BJ (cell line): ENCODE measurements around the gene SLC23A2. TPM values are rescaled to one million over a fixed set of nuclear protein-coding genes. Genes with fewer than 3 reads are reported as not detected.

Source experiments
- CTCF ChIA-PET: fragments of 350-600 bp; formaldehyde crosslinking; extraction: SDS; loops from one replicate; lab custom pipeline; 2021; ENCODE audit warnings: antibody characterized with exemption, inconsistent platforms; lab: Yijun Ruan, JAX
- POLR2A ChIA-PET: fragments of 300-600 bp; sonication (Branson Sonifier 250); formaldehyde crosslinking; extraction: SDS; loops from one replicate; lab custom pipeline; 2021; ENCODE audit warnings: antibody characterized with exemption; lab: Charles Lee
- DNase-seq: peaks from one replicate; pipeline ENCODE4 v3.0.0-alpha.2; 2011; ENCODE audit warnings: low read depth
- H3K27me3 ChIP-seq: 2 replicates; pipeline ENCODE4 v1.6.0; 2011; ENCODE audit warnings: low read length; ENCODE audit not compliant: control insufficient read depth, insufficient read depth
- H3K36me3 ChIP-seq: 2 replicates; pipeline ENCODE4 v1.5.1; 2011; ENCODE audit warnings: low read length; ENCODE audit not compliant: control insufficient read depth, insufficient read depth
- H3K4me3 ChIP-seq: 2 replicates; pipeline ENCODE4 v1.5.1; 2011; ENCODE audit warnings: low read depth, mild to moderate bottlenecking, control low read depth, low read length
- polyA plus RNA-seq: library from polyadenylated mRNA; depleted of rRNA; stranded (reverse); fragments of >200 nt; gene quantifications from 2 replicates; pipeline ENCODE4 v1.2.3, GENCODE V29; 2011
- TF ChIP-seq, protein P1 (sequence below): IDR thresholded peaks from 2 replicates; pipeline ENCODE4 v1.5.1; 2011; ENCODE audit warnings: low read depth, mild to moderate bottlenecking, control low read depth, inconsistent platforms, low read length, moderate library complexity; ENCODE audit not compliant: insufficient read depth

Gene SLC23A2
- polyA plus RNA-seq, 1 experiment, result 11.2 TPM

DNA sequence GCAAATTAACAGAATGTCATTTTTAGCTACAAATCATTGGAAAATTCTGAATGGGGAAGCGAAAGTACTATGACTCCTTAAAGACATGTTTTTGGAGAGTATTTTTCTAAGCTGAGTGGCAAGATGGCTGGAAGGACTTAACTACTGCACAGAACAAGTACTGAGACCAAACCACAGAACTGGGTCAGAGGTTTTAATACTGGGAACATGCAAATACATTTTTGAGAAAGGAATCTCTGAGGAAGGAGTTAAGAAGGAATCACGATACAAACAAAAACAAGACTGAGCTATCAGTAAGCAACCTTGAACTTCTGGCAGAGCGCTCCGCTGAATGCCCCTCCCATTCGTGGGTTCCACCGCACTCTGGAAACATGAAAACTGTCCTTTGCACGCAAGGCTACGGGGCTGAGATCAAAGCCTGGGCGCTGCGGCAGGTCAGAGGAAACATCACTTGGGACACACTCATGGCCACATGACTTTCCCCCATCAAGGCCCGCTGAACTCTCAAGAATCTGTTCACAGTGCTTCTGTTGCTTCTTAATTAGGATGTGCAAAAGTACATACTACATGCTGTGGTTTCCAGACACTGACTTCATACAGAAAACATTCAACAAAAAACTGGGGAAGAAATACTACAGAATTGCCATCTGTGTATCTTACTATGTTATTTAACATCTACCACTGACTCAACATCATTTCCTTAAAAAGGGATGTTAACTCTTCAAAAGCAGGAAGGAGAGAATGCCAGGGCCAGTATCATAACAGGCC lies 27.8 kb downstream of the SLC23A2 start:
- ChIA-PET POLR2A (no interaction called here), CTCF (interaction anchor here (0.5 to 1.1 kb wide), 4 partner anchors 9 to 253 kb away, joined by 3 to 5 read pairs (median 4); no protein-coding TSS in a partner anchor)
- H3K36me3 ChIP-seq, result no peaks in the 10 kb centered on the region
- H3K4me3 ChIP-seq, result peak overlapping the region; percentile 21
- DNase-seq, result peak; percentile 45
- H3K27me3 ChIP-seq, result no peaks in the 10 kb centered on the region
- TF ChIP-seq, protein P1, sequence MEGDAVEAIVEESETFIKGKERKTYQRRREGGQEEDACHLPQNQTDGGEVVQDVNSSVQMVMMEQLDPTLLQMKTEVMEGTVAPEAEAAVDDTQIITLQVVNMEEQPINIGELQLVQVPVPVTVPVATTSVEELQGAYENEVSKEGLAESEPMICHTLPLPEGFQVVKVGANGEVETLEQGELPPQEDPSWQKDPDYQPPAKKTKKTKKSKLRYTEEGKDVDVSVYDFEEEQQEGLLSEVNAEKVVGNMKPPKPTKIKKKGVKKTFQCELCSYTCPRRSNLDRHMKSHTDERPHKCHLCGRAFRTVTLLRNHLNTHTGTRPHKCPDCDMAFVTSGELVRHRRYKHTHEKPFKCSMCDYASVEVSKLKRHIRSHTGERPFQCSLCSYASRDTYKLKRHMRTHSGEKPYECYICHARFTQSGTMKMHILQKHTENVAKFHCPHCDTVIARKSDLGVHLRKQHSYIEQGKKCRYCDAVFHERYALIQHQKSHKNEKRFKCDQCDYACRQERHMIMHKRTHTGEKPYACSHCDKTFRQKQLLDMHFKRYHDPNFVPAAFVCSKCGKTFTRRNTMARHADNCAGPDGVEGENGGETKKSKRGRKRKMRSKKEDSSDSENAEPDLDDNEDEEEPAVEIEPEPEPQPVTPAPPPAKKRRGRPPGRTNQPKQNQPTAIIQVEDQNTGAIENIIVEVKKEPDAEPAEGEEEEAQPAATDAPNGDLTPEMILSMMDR, result no peak

DNA sequence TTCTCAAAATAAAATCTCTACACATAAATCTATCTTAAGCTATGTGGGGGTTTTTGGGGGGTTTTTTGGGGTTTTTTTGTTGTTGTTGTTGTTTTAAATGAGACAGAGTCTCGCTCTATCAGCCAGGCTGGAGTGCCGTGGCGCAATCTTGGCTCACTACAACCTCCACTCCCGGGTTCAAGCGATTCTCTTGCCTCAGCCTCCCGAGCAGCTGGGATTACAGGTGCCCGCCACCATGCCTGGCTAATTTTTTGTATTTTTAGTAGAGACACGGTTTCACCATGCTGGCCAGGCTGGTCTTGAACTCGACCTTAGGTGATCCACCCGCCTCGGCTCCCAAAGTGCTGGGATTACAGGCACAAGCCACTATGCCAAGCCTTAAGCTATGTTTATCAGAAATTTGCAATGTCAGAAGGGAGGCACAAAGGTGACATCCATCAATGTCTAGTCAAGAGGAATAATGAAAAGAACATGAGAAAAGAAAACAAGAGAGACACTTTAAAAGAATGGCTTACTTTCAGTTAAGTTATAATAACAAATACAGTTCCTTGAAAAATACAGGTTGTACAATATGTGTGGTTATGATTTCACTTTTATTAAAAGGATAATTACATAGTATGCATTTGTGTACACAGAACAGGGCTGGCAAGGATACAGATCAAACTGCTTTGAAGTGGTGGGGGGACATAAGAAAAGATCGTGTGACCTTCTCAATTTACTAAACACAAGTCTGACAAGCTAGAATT lies 28.6 kb downstream of the SLC23A2 start:
- no peaks in the 10 kb centered on the region for H3K36me3 ChIP-seq
- H3K27me3 ChIP-seq, result no peaks in the 10 kb centered on the region
- DNase-seq, result no peak
- CTCF ChIA-PET, result interaction anchor here (0.5 to 1.1 kb wide), 3 partner anchors 9 to 252 kb away, joined by 3 to 5 read pairs (median 5); no protein-coding TSS in a partner anchor
- no peak overlapping the region for H3K4me3 ChIP-seq
- TF ChIP-seq, protein P1, result no peak
- POLR2A ChIA-PET, result no interaction called here

DNA sequence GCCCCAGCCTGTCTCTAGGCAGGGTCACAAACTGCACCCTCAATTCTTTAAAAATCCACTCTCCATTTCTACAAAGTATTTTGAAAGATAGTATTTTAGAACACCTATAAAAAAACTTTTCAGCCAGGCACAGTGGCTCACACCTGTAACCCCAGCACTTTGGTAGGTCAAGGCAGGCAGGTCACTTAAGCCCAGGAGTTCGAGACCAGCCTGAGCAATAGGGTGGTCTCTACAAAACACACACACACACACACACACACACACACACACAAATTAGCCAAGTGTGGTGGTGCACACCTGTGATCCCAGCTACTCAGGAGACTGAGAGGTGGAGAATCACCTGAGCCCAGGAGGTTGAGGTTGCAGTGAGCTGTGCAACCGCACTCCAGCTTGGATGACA lies 30.2 kb downstream of the SLC23A2 start:
- no peaks in the 10 kb centered on the region for H3K27me3 ChIP-seq
- DNase-seq, result no peak
- H3K36me3 ChIP-seq, result no peaks in the 10 kb centered on the region
- TF ChIP-seq, protein P1, result no peak
- CTCF ChIA-PET, result no interaction called here
- H3K4me3 ChIP-seq, result no peak overlapping the region
- POLR2A ChIA-PET, result no interaction called here

DNA sequence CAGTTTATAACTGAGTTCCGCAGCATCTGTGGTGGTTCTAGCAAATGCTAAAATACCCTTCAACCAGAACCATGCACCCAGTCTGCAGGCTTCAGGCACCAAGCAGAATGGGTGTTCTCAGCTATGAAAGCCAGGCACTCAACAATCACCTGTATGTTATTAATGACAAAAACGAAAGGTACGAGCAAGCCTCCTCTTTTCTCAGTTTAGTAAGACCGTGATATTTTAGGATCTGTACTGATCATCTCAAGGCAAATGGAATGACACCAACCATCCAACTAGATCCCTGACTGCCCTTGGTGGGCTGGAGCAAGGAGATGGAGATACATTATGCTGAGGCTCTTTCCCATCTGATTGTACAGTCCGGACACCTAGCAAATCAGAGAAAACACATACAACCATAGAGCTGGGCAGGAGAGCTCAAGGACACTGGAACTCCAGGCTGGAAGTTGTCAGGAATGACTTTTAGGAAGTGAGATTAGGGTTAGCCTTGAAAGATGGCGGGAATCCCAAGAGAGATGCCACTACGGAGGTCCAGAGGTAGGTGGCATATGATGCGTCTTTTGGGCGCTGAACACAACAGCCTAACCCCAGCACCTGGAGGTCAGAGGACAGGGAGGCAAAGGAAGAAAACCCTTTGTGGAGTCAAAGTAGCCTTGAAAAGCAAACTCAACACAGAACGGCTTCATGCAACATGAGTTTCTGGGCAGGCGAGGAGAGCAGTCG lies 33.4 kb downstream of the SLC23A2 start:
- DNase-seq, result no peak
- Histone ChIP-seq H3K27me3 (no peaks in the 10 kb centered on the region), H3K4me3 (no peak overlapping the region), H3K36me3 (no peaks in the 10 kb centered on the region)
- TF ChIP-seq, protein P1, result no peak
- ChIA-PET CTCF (interaction anchor here (0.6 kb wide), 1 partner anchor 13 kb away, joined by 4 read pairs; no protein-coding TSS in a partner anchor), POLR2A (no interaction called here)
